HG03575 (cell line): Measurements from ENCODE around the gene PIP5K1C.

Source experiments
- ATAC-seq: cut with Tn5 transposase; IDR thresholded peaks from one replicate; pipeline ENCODE4 v1.9.1; 2021; ENCODE audit not compliant: unreplicated experiment, insufficient number of reproducible peaks, low FRiP score; ENCODE audit errors: extremely low read depth

PIP5K1C gene

DNA sequence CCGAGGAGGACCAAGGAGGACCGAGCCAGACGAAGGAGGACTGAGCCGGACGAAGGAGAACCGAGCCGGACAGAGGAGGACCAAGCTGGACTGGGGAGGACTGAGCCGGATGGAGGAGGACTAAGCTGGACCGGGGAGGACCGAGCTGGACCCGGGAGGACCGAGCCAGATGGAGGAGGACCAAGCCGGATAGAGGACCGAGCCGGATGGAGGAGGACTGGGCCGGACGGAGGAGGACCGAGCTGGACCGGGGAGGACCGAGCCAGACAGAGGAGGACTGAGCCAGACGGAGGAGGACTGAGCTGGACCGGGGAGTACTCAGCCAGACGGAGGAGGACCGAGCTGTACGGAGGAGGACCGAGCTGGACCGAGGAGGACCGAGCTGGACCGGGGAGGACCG is 3.2 kb downstream of the PIP5K1C start:
- ATAC-seq = no peak

DNA sequence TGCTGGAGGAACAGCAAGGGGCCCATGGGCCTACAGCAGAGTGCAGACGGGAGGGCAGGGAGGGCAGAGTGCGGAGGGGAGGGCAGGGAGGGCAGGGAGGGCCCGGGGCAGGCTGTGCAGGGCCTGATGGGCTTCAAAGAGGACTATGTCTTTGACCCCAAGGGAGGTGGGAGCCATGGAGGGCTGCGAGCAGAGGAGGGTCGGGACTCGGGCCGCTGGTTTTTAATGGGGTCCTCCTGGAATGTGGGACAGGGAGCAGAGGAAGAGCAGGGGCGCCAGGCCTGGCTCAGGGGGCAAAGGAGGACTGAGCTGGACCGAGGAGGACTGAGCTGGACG is 3.6 kb downstream of the PIP5K1C start:
- no peak for ATAC-seq

DNA sequence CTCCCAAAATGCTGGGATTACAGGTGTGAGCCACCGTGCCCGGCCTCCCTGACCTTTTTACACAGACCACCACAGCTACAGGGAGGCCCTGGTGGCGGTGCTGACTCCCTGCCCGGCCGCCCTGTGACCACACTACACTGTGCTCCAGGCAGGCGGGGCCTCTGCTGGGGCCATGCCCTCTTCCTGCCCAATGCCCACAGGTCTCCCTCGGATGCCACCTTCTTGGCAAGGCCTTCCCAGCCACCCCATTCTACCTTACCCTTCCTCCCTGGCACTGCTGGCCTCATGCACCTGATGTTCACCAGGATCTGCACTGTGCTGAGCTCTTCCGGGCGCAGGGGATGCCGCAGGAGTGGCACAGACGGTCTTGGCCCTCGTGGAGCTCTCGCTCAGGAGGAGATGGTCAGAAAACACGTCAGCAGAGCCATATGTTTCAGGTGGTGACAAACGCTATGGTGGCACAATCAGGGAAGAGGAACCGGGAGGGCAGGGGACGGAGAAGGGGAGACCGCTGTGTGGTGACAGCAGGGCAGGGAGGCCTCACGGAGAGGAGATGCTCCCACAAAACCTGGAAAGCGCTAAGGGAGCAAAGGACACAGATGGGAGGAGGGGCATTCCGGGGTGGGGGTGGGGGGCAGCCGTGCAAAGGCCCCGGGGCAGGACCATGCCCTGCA is 4.1 kb downstream of the PIP5K1C start:
- ATAC-seq = no peak

DNA sequence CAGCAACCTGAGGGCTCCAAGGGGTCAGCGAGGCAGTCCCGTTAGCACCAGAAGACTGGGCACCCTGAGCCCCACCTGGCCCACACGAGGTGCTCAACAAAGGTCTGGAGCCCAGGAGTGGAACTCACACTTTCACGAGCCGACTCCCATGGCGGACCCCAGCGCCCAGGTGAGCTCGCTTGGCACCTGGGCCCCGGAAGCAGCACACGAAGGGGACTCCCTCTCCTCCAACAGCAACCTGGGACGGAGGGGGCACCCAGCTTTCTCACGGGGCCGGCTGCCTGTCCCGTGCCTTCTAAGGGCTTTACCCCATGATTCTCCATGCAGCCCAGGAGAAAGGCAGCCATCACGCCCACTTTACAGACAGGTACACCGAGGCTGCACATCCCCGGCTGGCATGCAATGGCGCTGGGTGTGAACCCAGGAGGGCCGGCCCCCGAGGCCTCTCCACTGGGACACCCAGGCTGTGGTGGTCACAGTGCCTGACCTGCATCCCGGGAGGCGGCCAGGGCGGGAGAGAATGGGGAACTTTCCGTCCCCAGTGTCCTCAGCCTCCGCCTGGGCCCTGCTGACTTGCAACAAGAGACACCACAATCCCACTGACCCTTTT is 5.0 kb downstream of the PIP5K1C start:
- ATAC-seq = no peak

DNA sequence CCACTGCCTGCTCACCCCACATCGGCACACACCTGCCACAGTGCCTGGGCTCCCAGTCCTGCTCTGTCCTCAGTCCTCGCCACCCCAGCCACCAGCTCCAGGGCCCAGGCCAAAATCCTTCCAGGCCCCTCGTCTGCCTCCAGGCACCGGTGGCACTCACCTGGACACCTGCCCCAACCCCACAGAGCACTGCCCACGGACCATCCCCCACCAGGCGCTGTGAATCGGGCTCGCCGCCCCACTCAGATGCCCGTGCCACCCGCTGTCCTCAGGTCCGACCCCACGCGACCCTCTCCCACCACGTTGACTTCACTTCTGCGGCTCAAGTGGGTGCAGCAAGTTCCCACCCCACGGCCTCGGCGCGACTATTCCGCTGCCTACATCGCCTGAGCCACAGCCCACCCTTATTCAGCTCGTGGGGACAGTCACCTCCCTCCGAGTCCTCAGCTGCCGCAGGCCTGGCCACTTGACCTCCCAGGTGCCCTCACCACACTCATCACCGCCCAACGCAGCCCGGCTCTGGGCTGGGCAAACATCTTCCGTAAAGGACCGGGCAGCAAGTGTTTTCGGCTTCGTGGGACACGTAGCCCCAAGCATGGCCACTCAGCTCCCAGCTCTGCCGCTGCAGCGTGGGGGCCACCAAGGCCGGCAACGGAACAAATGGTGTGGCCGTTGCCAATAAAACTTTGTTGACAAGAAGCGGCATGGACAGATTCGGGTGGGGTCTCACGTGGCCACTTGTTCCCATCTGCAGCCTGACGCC is 5.7 kb downstream of the PIP5K1C start:
- ATAC-seq = no peak

DNA sequence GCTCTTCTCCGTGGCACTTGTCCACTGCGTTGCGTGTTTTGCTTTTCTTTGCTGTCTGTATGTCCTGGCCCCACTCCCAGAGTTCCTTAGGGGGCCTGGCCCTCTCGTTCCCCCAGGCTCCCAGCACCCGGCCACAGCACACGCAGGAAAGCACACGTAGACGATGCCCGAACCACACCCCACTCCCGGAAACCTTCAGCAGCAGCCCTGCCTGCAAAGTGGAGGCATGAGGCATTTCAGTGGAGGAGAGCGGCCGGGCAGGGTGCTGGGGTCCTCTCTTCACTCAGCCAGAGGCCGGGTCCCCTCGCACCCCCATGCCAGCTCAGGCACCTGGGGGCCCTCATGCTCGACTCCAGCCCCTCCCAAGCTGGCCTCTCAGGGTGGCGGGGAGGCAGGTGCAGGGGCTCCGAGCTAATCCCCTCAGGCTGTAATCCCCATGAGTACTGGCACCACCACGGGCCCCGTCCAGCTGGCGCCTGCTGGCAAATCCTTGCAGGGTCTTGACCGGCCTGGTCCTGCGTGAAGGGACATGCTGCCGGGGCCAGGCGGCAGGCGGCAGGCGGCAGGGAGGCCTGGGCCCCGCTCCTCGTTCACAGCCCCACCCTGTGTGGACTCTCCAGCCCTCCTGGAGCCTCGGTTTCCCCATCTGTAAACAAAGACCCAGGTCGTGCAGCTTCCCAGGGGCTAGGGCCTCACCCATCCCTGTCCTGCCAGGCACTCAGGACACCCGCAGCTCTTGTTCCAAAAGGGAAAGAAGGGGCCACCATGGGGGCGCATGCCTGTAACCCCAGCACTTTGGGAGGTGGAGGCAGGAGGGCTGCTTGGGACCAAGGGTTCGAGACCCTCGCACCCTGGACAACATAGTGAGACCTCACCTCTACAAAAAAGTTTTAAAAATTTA is 7.0 kb downstream of the PIP5K1C start:
- no peak for ATAC-seq

DNA sequence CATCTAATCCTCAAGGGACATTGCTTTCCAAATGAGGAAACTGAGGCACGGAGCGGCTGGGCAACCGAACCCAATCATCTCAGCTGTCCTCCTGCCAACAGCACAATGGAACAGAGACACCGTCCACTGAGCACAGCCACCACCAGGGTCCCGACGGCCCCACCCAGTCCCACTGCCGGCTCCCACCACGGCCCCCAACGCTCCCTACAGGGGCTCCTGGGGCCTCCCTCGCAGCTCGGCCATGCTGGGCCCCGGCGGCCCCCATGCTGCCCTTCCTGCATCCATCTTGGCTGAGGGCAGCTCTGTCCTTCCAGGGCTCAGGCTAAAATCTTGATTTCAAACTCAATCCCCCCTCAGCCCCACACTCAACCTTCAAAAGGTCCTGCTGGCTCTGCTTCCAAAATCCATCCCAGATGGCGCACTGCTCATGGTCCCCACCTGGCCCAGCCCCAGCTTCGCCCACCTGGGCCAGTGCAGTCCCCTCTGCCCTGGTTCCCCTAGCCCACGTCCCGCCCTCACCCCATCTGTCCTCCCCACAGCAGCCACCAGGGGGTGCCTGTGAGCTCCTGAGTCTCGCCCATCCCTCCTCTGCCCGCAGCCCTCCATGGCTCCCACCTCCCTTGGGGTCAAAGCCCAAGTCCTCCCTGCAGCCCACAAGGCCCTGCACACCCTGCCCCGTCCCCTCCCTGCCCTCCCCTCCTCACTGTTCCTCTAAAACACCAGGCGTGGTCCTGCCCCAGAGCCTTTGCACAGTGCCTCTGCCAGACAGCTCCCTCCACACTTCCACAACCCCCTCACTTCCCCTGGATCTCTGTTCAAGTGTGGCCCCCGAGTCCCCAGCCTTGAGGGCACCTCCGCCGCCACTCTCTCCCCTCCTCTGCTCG is 7.9 kb downstream of the PIP5K1C start:
- no peak for ATAC-seq

DNA sequence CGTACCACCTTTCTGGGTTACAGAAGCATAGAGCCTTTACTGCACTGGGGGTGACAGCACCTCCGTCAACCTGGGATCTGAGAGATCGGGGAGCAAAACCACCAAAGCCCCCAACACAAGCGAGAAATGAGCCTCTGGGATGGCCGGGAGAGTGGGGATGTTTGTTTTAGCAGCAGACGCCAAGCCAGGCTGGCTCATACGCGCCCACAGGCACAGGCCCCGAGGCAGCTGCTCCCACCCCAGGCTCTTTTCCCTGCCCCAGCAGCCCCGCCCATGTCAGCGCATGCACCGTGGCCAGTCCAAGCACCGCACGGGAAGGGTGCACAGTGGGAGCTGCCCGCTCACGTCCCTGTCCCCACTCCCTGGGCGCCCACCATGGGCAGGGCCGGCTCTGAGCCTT is 8.5 kb downstream of the PIP5K1C start:
- ATAC-seq = no peak

DNA sequence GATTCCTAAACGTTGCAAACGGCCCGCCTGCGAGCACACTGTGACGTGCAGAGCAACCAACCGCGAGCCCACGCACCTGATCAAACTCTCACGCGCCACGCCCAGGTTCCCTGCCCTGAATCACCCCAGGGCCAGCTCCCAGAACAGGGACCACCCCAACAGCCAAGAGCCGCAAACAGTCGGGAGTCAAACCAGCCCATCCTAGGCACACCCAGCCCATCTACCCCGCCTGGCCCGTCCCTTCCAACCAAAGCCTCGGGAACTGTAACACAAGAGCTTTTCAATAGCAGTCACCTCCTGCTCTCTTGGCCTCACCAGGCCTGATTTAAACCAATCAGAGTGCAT is 8.9 kb downstream of the PIP5K1C start:
- ATAC-seq = no peak

DNA sequence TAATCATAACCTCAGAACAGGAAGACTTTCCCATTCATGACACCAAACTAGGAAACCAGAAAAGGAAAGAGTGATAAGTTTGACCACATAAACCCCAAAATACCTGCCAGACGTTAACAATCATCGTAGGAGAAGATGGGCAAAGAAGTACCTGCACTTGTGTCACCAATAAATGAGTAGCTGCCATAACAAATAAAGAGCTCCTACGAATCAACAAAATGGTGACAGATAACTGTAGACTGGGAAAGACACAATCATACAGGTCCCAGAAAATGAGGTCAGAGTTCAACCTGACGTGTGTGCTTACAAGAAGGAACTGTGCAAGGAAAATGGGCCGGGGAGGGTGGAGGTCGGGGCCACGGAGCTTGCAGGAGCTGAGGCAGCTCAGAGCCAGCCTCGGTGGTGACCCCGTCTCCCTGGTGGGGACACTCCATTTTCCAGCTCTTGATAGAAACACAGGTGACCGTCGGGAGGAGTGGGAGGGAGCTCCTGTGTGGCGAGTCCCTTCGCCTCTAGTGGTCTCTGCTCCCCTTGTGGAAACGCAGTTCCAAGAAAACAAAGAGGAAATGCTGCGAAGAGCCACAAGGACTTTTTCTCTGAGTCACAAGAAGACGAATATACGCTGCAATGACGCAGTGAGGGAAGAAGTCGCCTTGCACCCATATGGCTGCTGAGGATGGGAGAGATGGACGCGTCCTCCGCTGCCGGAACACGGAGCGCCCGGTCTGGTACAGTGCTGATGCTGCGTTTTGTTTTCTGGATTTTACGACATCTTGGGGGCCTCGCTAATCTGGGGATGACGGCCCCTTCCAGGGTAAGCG is 9.5 kb downstream of the PIP5K1C start:
- ATAC-seq = no peak

DNA sequence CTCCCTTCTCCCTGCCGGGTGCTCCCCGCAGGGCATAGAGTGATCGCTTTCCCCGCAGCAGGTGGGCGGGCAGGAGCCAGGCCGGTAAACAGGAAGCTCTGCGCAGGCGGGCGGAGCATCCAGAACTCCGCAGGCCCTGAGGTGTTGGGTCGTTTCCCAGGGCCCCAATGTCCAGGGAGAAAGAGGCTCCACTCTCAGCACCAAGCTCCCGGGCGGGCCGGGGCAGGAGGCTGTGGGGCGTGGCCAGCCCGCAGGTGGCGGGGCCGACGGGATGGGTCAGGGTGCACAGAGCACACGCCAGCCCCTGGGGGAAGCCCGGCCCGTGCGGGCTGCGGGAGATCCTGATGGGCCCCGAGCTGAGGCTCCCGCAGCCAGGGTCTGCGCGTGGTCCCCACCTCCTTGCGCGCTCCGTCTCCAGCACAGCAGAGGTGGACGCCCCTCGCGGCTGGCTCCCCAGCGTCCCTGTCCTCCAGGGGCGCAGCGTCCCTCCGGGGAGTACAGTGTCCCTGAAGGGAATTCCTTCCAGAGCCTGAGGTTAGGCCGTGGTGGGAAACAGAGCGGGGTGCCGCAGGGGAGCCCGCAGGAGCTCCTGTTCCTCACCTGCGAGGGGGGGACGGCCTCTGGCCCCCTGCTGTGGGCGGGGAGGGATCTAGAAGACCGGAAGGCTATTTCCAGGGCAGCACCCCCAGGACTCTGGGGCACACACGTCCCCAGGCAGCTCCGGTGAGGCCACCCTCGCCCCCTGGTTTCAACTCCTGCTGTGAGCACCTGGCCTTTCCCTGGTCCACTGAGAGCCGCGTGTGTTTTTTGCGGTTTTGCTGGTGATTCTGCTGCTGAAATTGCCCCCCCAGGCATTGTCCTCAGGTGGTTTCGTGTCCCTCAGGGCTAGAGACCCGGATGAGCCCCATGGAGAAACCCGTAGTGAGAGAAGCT is 12.2 kb downstream of the PIP5K1C start:
- no peak for ATAC-seq

DNA sequence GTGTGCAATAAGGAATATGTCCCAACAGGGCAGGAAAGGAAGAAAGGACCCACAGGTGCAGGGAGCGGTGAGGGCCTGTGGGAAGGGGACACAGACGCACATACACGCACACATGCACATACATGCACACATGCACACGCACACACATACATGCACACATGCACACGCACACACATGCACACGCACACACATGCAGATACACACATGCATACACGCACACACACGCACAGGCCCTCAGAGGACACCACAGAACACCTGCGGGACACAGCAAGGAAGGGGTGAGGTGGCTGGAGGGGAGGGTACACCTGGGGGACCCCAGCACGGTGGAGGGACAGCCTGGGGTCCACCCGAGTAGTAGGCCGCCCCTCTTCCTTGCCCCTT is 12.9 kb downstream of the PIP5K1C start:
- ATAC-seq = no peak

DNA sequence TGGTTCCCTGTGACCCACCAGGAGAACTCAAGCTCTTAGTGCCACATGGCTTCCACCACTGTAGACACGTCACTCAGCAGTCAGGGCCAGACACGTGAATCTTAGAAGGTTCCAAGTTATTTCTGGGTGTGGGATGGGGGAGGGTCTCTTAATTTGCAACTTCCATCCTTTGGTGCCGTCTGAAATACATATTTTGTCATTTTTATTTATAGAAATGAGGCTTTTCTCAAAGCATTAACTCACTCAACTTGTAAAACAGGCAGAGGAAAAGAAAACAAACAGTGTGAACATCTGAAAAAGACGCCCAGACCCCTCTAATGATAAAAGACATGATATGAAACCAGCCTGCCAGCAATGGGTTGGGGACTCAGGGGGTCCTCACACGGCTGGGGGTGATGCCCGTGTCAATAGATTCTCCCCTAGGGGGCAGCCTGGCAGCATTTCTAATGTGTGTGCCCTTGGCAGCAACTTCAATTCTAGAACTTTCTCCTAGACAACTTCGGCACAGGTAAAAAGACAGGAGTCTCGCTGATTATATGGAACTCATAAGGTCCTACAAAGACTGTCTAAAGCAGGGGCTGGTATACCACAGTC is 15.4 kb downstream of the PIP5K1C start:
- no peak for ATAC-seq

DNA sequence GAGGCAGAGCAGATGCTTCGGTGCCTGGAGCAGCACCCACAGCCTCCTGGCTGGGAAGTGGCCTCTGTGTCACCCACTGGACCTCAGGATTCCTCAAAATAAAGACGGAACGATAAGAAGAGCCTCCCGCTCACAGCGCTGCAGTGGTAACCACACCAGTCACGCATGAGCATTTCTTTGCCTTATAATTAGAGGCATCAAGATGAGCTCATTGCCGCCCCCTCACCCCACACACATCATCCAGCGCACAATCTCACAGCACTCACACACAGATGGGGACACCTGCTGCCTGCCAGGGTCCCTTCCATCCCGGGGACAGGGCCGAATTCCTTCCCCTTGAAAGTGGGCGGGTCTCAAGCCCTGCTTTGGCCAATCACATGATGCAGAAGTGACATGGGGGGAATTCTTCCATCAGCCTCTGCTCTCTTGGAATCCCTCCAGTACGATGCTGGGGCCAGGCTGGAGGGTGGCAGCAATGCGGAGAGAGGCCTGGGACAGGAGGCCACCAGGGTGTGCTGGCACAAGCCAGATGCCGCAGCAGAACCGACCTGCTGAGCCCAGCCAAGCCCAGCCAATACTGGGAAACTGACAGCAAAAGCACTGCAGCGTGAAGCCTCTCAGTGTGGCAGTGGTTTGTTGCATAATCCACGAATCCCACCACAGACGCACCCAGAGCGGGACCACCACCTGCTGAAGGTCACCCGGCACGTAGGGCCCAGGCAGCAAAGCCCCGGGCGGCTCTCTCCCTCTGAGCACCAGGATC is 16.0 kb downstream of the PIP5K1C start:
- no peak for ATAC-seq

DNA sequence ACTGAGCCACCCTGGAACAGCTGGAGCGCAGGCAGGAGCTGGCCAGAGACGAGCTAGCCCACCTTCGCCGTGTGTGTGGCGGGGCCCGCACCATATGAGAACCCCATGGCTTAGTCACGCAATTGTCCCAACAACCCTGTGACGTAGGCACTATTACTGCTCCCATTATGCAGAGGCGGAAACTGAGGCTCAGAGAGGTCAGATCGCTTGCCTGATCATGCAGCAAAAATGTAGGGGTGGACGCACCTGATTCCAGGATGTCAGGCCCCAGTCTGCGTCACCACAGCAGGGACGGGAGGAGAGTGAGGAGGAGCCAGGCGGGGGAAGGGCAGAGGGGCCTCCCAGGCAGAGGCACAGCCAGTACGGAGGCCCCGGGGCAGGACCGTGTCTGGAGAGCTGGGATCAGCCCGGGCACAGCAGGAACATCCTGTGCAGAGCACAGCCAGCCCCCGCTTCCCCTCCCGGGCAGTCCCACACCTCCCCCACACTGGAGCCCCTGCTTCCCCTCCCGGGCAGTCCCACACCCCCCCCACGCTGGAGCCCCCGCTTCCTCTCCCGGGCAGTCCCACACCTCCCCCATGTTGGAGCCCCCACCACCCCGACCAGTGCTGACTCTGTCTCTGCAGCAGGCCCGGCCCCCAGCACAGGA is 16.7 kb downstream of the PIP5K1C start:
- no peak for ATAC-seq
